OCI-LY3 (cell line): Measurements from ENCODE around the gene PBX3.

Source experiments
- CTCF ChIP-seq: fragments of 200-600, 300-600 bp; sonication (generic); IDR thresholded peaks from 2 replicates; pipeline ENCODE4 v1.5.1; 2014; ENCODE audit warnings: antibody characterized with exemption, low read length, low read depth
- EZH2phosphoT487 ChIP-seq: fragments of 200-600 bp; shearing (Covaris generic); IDR thresholded peaks from 2 replicates; pipeline ENCODE4 v1.6.1; 2018; ENCODE audit warnings: antibody characterized with exemption, mixed run types, low read depth

- TF ChIP-seq CTCF (no peak), EZH2phosphoT487 (no peak)
These were observed 88.5 kb downstream of the PBX3 start for GRCh38 chr9:125835655-125836054.
